Activated CD8-positive, alpha-beta T cell treated with anti-CD3 and anti-CD28 coated beads for 36 hours (primary cell): Measurements from ENCODE around the gene PM20D2. TPM values are rescaled to one million over a fixed set of nuclear protein-coding genes. Genes with fewer than 3 reads are reported as not detected.

ENCODE experiments used
- ATAC-seq: fragments of 200-7000 bp; cut with Tn5 transposase; one replicate; pipeline ENCODE4 v1.10.0; 2021; ENCODE audit warnings: mild to moderate bottlenecking, moderate library complexity
- CTCF ChIA-PET: fragments of 350-600 bp; sonication (Branson Sonifier 250); formaldehyde crosslinking; loops from one replicate; lab custom pipeline; 2021; ENCODE audit warnings: antibody characterized with exemption; lab: Charles Lee
- POLR2A ChIA-PET: fragments of 350-600 bp; sonication (Branson Sonifier 250); formaldehyde crosslinking; loops from one replicate; lab custom pipeline; 2021; ENCODE audit warnings: antibody characterized with exemption; lab: Charles Lee
- DNase-seq: peaks from one replicate; pipeline ENCODE4 v3.0.0-alpha.2; 2020
- H3K27ac Mint-ChIP-seq: one replicate; pipeline ENCODE4 v1.8.0; 2021; ENCODE audit warnings: mild to moderate bottlenecking, mixed read lengths
- H3K27me3 Mint-ChIP-seq: one replicate; pipeline ENCODE4 v1.8.0; 2021; ENCODE audit warnings: mixed read lengths
- H3K36me3 Mint-ChIP-seq: one replicate; pipeline ENCODE4 v1.8.0; 2021; ENCODE audit warnings: low read depth, mixed read lengths
- H3K4me1 Mint-ChIP-seq: one replicate; pipeline ENCODE4 v1.8.0; 2021; ENCODE audit warnings: low read depth, mixed read lengths
- H3K4me3 Mint-ChIP-seq: one replicate; pipeline ENCODE4 v1.8.0; 2021; ENCODE audit warnings: mild to moderate bottlenecking, moderate library complexity, mixed read lengths
- H3K9me3 Mint-ChIP-seq: one replicate; pipeline ENCODE4 v1.8.0; 2021; ENCODE audit warnings: mixed read lengths
- CTCF ChIP-seq: fragments of 200-600 bp; IDR thresholded peaks from one replicate; pipeline ENCODE4 v1.8.0; 2022; ENCODE audit warnings: antibody characterized with exemption, mild to moderate bottlenecking
- intact Hi-C: fragments of 100-400 bp; cut with micrococcal nuclease; formaldehyde crosslinking; loops from one replicate; pipeline ENCODE4 v1.10.0; 2022
- total RNA-seq, 2 experiments: library from RNA; stranded (reverse); gene quantifications; one replicate each; pipeline ENCODE4 v1.2.3, GENCODE V29; 2021

PM20D2 gene
- total RNA-seq, 2 experiments from 2014 or later = 25.4 to 26.0 TPM

DNA sequence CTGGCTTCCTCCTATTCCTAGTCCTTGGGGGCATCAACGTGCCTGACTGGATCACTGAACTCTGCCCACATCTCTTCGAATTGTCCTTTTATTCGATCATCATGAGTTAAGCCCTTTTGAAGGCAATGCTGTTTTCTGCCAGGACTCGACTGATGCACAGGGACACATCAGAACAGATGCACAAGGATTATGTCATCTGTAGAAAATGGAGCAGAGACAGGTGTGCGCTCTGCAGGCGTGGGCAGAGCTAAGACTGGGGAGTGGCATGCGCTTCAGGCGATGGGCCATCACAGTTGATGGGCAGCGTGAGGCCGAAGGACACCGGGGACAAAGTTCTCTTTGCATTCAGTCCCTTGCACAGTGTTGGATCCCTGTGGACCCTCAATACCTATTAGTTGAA lies 58.2 kb downstream of the PM20D2 start:
- ATAC-seq (no peak), DNase-seq (no peak)
- H3K4me1 Mint-ChIP-seq = no peaks in the 10 kb centered on the region
- no peak for TF ChIP-seq CTCF
- no peak overlapping the region for H3K4me3 Mint-ChIP-seq
- H3K27me3 Mint-ChIP-seq = no peaks in the 10 kb centered on the region
- no peaks in the 10 kb centered on the region for H3K36me3 Mint-ChIP-seq
- intact Hi-C loops = no loop called here
- H3K27ac Mint-ChIP-seq = no peak overlapping the region
- no peaks in the 10 kb centered on the region for H3K9me3 Mint-ChIP-seq
- ChIA-PET CTCF (no interaction called here), POLR2A (no interaction called here)

DNA sequence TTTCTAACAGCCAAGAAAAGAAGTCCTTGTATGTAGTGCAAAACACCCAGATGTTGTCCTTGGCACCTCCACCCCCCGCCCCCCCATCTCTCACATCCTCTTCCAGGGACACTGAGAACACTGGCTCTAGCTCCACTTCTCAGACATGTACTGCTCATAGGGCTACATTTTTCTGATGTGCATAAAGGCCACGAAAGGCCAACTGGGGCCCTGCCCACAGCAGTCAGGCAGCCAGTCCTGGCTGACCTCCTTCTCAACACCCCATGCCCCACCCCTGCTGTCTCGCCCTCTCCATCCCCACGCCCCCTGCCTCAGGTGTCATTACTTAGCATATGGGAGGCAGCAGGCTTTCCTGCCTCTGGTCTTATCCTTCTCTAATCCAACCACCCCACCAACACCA lies 60.0 kb downstream of the PM20D2 start:
- CTCF ChIA-PET = no interaction called here
- ATAC-seq (no peak), DNase-seq (no peak)
- intact Hi-C loops = no loop called here
- Mint-ChIP-seq H3K27me3 (no peaks in the 10 kb centered on the region), H3K36me3 (no peaks in the 10 kb centered on the region), H3K27ac (no peak overlapping the region), H3K4me3 (no peak overlapping the region), H3K4me1 (no peaks in the 10 kb centered on the region), H3K9me3 (no peaks in the 10 kb centered on the region)
- TF ChIP-seq CTCF = no peak
- POLR2A ChIA-PET = no interaction called here

DNA sequence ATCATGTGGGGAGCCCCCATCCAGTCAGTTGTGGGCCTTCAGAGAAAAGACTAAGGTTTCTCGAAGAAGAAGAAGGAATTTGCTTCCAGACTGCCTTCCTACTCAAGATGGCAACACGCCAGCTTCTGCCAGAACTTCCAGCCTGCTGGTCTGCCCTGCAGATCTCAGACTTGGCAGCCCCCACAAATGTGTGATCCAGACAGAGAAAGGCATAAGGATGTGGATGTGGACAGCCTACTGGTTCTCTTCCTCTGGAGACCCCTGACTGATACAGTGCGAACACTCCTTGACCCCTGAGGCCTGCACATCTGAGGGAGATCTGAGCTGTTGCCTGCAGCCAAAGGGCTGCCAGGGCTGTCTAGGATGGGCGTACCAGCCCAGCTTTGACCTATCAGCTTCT lies 62.7 kb downstream of the PM20D2 start:
- CTCF ChIA-PET = no interaction called here

GRCh38 chr6:89209457-89209856 lies 63.6 kb downstream of the PM20D2 start:
- H3K9me3 Mint-ChIP-seq = no peaks in the 10 kb centered on the region
- DNase-seq (peak; percentile 8), ATAC-seq (no peak)
- H3K27ac Mint-ChIP-seq = no peak overlapping the region
- intact Hi-C loops = no loop called here
- POLR2A ChIA-PET = interaction anchor here (0.7 kb wide), 1 partner anchor 277 kb away, joined by 3 read pairs; no protein-coding TSS in a partner anchor
- H3K4me3 Mint-ChIP-seq = no peak overlapping the region
- H3K27me3 Mint-ChIP-seq = no peaks in the 10 kb centered on the region
- no peak for TF ChIP-seq CTCF
- H3K4me1 Mint-ChIP-seq = no peaks in the 10 kb centered on the region
- H3K36me3 Mint-ChIP-seq = no peaks in the 10 kb centered on the region
- CTCF ChIA-PET = interaction anchor here (0.7 kb wide), 1 partner anchor 51 kb away, joined by 3 read pairs; no protein-coding TSS in a partner anchor

More for the DNA sequence above, 62.7 kb downstream of the PM20D2 start:
- H3K4me3 Mint-ChIP-seq = no peak overlapping the region
- POLR2A ChIA-PET = no interaction called here
- no peaks in the 10 kb centered on the region for H3K36me3 Mint-ChIP-seq
- no peaks in the 10 kb centered on the region for H3K27me3 Mint-ChIP-seq
- H3K27ac Mint-ChIP-seq = no peak overlapping the region
- ATAC-seq (no peak), DNase-seq (no peak)
- TF ChIP-seq CTCF = no peak
- no peaks in the 10 kb centered on the region for H3K9me3 Mint-ChIP-seq
- intact Hi-C loops = no loop called here
- no peaks in the 10 kb centered on the region for H3K4me1 Mint-ChIP-seq

DNA sequence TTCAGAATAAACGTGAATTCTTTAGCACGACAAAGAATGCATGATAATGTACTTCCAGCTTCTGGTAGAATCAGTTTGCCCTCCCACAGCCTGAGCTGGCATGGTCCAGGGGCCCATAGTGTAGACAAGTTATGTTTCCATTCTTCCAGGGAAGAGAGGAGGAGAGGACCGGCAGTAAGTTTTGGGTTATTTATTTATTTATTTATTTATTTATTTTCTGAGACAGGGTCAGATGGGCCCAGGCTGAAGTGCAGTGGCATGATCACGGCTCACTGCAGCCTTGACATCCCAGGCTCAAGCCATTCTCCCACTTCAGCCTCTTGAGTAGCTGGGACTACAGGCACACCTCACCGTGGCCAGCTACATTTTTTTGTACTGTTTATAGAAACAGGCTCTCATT lies 66.6 kb downstream of the PM20D2 start:
- no peaks in the 10 kb centered on the region for H3K4me1 Mint-ChIP-seq
- POLR2A ChIA-PET = no interaction called here
- no peak overlapping the region for H3K27ac Mint-ChIP-seq
- CTCF ChIA-PET = no interaction called here
- intact Hi-C loops = no loop called here
- no peaks in the 10 kb centered on the region for H3K9me3 Mint-ChIP-seq
- no peak for TF ChIP-seq CTCF
- H3K27me3 Mint-ChIP-seq = no peaks in the 10 kb centered on the region
- H3K4me3 Mint-ChIP-seq = no peak overlapping the region
- no peak for ATAC-seq
- no peaks in the 10 kb centered on the region for H3K36me3 Mint-ChIP-seq
- DNase-seq = no peak
